Heart right ventricle (tissue), 16 donors: ENCODE data around the gene ANO1. TPM values are rescaled to one million over a fixed set of nuclear protein-coding genes. Genes with fewer than 3 reads are reported as not detected.
"Not testable (repeated sequence)": the region's sequence is repeated elsewhere in the genome, so short reads cannot be mapped to it uniquely, and the experiment has no call there.

Experiments used
- ATAC-seq, 8 donors: fragments of 200-7000 bp; cut with Tn5 transposase; one replicate each; pipeline ENCODE4 v1.9.1; 2020; ENCODE audit warnings: mild to moderate bottlenecking in 8 of 8, moderate library complexity in 8 of 8, moderate number of reproducible peaks in 1 of 8
- DNase-seq, 2 donors: peaks; one replicate each; pipeline ENCODE4 v3.0.0-alpha.2; 2020
- H3K27ac ChIP-seq, 10 donors: fragments of 200-600 bp; sonication (generic) in 2 of 10; one replicate each; pipeline versions ENCODE4 v1.5.0 to v1.8.0; 2020 to 2022; ENCODE audit warnings: mild to moderate bottlenecking in 3 of 10
- H3K27me3 ChIP-seq, 7 donors: fragments of 200-600 bp; one replicate each; pipeline ENCODE4 v1.8.0; 2021 to 2022; ENCODE audit warnings: mild to moderate bottlenecking in 2 of 7
- H3K36me3 ChIP-seq, 9 donors: fragments of 200-600 bp; sonication (generic) in 1 of 9; one replicate each; pipeline versions ENCODE4 v1.5.0 to v1.8.0; 2020 to 2022; ENCODE audit warnings: mild to moderate bottlenecking in 2 of 9
- H3K4me1 ChIP-seq, 9 donors: fragments of 200-600 bp; sonication (generic) in 1 of 9; one replicate each; pipeline versions ENCODE4 v1.5.0 to v1.8.0; 2020 to 2022; ENCODE audit warnings: mild to moderate bottlenecking in 4 of 9
- H3K4me3 ChIP-seq, 10 donors: fragments of 200-600 bp; sonication (generic) in 2 of 10; one replicate each; pipeline versions ENCODE4 v1.5.0 to v1.8.0; 2020 to 2022; ENCODE audit warnings: mild to moderate bottlenecking in 7 of 10, moderate library complexity in 2 of 10
- H3K9me3 ChIP-seq, 11 donors: fragments of 200-600 bp in 10 of 11; sonication (generic) in 2 of 11; one replicate each; pipeline versions ENCODE4 v1.5.0 to v1.8.0; 2013 to 2022; ENCODE audit warnings: mild to moderate bottlenecking in 2 of 11, control low read depth in 1 of 11, moderate library complexity in 1 of 11
- WGBS, 2 donors: extraction: QIAGEN DNeasy Blood & Tissue Kit; methylation state at CpG; one replicate each; pipeline ENCODE4 v1.1.7; 2013; ENCODE audit warnings: inconsistent platforms in 1 of 2; 5-methylcytosine and 5-hydroxymethylcytosine counted together
- intact Hi-C, 10 donors: fragments of 100-400 bp; cut with DNase I; formaldehyde crosslinking; loops; one replicate each; pipeline versions ENCODE4 v1.11.1 to v1.14.2; 2022
- polyA plus RNA-seq, 2 donors: library from polyadenylated mRNA; stranded (reverse); fragments of 200-250 nt; gene quantifications; one replicate each; pipeline ENCODE4 v1.2.3, GENCODE V29; 2013
- total RNA-seq, 10 donors: library from RNA; stranded (reverse); fragmentation: NEBNext Ultra II Directional in 3 of 10; extraction: Animal tissue kit (Norgen Biotek cat#: 25700) in 3 of 10; gene quantifications; one replicate each; pipeline versions ENCODE4 v1.2.1 to v1.2.4, GENCODE V29; 2021 to 2023
- TF ChIP-seq, protein P1 (sequence below), 9 donors: fragments of 200-600 bp; sonication (generic) in 2 of 9; IDR thresholded peaks; one replicate each; pipeline versions ENCODE4 v1.5.0 to v1.8.0; 2021 to 2022; ENCODE audit warnings: antibody characterized with exemption in 9 of 9, mild to moderate bottlenecking in 5 of 9, moderate library complexity in 1 of 9
- donor health status: Arrhythmogenic right ventricular cardiomyopathy.
- donor health status: ischemic (EF 13 %, LVEDD 7.1; RV severe dilation, severe dysfunction).
- donor health status: healthy with polysubstance abuse.
- donor health status: DM: no; HTN: yes; CAD: no.
- donor health status: DM: no; HTN: no; CAD: no.
- donor health status: ischemic (EF 25% LVEDD 6.9; RV normal size, moderate dysfunction).
- donor health status: ischemic (EF 25% LVEDD 5.7; RV mildly dilated, moderate dysfunction).
- donor health status: healthy.
- donor health status: DM: yes; HTN: yes; CAD: no.
- donor health status: Ischemic cardiomyopathy.
- donor health status: ischemic (EF 35%, LVEDD 5.7; RV mildly dilated, moderate dysfunction).
- donor health status: nonischemic (EF 11% LVEDD 7.7; RV severe dilation, severe dysfunction).
- donor health status: DM: yes; HTN: yes; CAD: no.
- donor health status: PGD.
- donor health status: ischemic (EF 29% LVEDD 5.4; RV normal size, mild dysfunction).
- donor health status: nonischemic (EF 23%, LVEDD 6.1; RV moderate dilation, normal function).

Gene ANO1
- total and polyA plus RNA-seq, 12 donors: 6.6 to 13.8 (median 9.7) TPM

GRCh38 chr11:70212227-70212811 is 134.2 kb downstream of the ANO1 start:
- peak overlapping the region in 3 of 10 donors; percentile 31 to 65 (median 48) for H3K27ac ChIP-seq
- no peaks in the 10 kb centered on the region for H3K9me3 ChIP-seq
- peaks cover 0 to 10% (median 0%) of the 10 kb centered on the region in 9 donors for H3K4me1 ChIP-seq
- H3K36me3 ChIP-seq: peaks cover 0 to 29% (median 6%) of the 10 kb centered on the region in 9 donors
- peak in 5 of 8 donors; percentile 16 to 56 (median 39) for ATAC-seq
- peak overlapping the region in 7 of 10 donors; percentile 8 to 47 (median 42) for H3K4me3 ChIP-seq
- DNase-seq: no peak
- 61% methylated on average over 13 of the region's 13 CpGs for WGBS, 2 donors
- no peaks in the 10 kb centered on the region for H3K27me3 ChIP-seq
- TF ChIP-seq, protein P1, sequence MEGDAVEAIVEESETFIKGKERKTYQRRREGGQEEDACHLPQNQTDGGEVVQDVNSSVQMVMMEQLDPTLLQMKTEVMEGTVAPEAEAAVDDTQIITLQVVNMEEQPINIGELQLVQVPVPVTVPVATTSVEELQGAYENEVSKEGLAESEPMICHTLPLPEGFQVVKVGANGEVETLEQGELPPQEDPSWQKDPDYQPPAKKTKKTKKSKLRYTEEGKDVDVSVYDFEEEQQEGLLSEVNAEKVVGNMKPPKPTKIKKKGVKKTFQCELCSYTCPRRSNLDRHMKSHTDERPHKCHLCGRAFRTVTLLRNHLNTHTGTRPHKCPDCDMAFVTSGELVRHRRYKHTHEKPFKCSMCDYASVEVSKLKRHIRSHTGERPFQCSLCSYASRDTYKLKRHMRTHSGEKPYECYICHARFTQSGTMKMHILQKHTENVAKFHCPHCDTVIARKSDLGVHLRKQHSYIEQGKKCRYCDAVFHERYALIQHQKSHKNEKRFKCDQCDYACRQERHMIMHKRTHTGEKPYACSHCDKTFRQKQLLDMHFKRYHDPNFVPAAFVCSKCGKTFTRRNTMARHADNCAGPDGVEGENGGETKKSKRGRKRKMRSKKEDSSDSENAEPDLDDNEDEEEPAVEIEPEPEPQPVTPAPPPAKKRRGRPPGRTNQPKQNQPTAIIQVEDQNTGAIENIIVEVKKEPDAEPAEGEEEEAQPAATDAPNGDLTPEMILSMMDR (IDR thresholded peaks at IDR 0.05): no peak
- intact Hi-C loops: no loop called here

GRCh38 chr11:70217388-70217787 is 139.3 kb downstream of the ANO1 start:
- ATAC-seq, H3K4me3 ChIP-seq, H3K4me1 ChIP-seq, DNase-seq, H3K27me3 ChIP-seq, H3K36me3 ChIP-seq, H3K9me3 ChIP-seq, intact Hi-C loops, H3K27ac ChIP-seq: not testable (repeated sequence)
- WGBS, 2 donors: 77 to 86% methylated on average over 5 of the region's 5 CpGs

DNA sequence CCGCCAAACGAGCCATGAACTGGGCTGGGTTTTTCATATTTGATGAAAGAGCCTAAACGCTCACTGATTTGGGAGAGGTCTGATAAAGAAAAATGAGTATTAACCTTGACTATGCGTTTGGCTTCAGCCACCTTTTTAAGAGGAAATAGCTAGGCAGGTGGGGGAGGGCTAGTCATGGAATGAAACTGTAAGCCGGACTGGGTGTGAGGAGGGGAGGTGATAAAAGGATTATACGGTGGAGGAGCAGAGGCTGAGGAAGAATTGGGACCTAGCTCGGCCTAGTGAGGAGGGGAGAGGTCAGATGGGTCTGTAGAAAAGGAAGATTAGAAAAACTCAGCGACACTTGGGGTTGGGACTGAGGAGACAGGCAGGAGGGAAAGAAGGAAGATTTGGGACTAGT is 140.0 kb downstream of the ANO1 start:
- 45% methylated on average over 8 of the region's 8 CpGs for WGBS, 2 donors
- DNase-seq, H3K27ac ChIP-seq, intact Hi-C loops, ATAC-seq, H3K36me3 ChIP-seq, H3K4me1 ChIP-seq, H3K9me3 ChIP-seq, H3K4me3 ChIP-seq, H3K27me3 ChIP-seq: not testable (repeated sequence)

- no peak for DNase-seq
- WGBS, 2 donors: 72 to 75% methylated on average over 3 of the region's 3 CpGs
- no peak for ATAC-seq
- Histone ChIP-seq H3K27ac (no peak overlapping the region), H3K36me3 (no peaks in the 10 kb centered on the region), H3K4me1 (no peaks in the 10 kb centered on the region), H3K27me3 (peaks cover 0 to 6% (median 0%) of the 10 kb centered on the region in 7 donors), H3K9me3 (no peaks in the 10 kb centered on the region), H3K4me3 (no peak overlapping the region)
- intact Hi-C loops: no loop called here
- TF ChIP-seq, protein P1 (IDR thresholded peaks at IDR 0.05): no peak
Observed at GRCh38 chr11:70220136-70220535, 142.0 kb downstream of the ANO1 start.

DNA sequence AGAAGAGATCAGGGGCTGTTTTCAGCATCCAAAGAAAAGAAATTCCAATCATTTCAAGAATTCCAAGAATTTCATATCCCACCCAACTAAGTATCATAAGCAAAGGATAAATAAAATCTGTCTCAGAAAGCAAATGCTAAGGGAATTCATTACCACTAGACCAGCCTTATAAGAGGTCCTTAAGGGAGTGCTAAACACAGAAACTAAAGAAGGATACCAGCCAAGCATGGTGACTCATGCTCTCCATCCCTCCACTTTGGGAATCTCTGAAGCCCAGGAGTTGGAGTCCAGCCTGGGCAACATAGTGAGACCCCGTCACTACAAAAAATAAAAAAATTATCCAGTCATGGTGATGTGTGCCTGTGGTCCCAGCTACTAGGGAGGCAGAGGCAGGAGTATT is 142.8 kb downstream of the ANO1 start:
- Histone ChIP-seq H3K4me1 (no peaks in the 10 kb centered on the region), H3K27me3 (peaks cover 0 to 6% (median 0%) of the 10 kb centered on the region in 7 donors), H3K36me3 (no peaks in the 10 kb centered on the region), H3K9me3 (no peaks in the 10 kb centered on the region), H3K27ac (no peak overlapping the region), H3K4me3 (no peak overlapping the region)
- intact Hi-C loops: no loop called here
- ATAC-seq: no peak
- TF ChIP-seq, protein P1 (IDR thresholded peaks at IDR 0.05): no peak
- WGBS, 2 donors: 75 to 81% methylated on average over 1 of the region's 1 CpG
- DNase-seq: no peak
